ENCODE data around the gene CNTNAP2.
"Not testable (repeated sequence)": the region's sequence is repeated elsewhere in the genome, so short reads cannot be mapped to it uniquely, and the experiment has no call there.

Gene CNTNAP2

GRCh38 chr7:146878901-146879300 is 762.3 kb downstream of the CNTNAP2 start:
- POLR2A ChIA-PET = no interaction called here
- TF ChIP-seq BHLHE40 (IDR thresholded peaks at IDR 0.05; ENCODE audit: borderline replicate concordance) (no peak), FOXK2 (IDR thresholded peaks at IDR 0.05) (no peak), FOXA1 (IDR thresholded peaks at IDR 0.05) (no peak), SP1 (IDR thresholded peaks at IDR 0.05) (no peak), HDGF (IDR thresholded peaks at IDR 0.05; ENCODE audit: borderline replicate concordance) (no peak), L3MBTL2 (conservative IDR thresholded peaks at IDR 0.05) (no peak), PKNOX1 (IDR thresholded peaks at IDR 0.05) (no peak), NFRKB (IDR thresholded peaks at IDR 0.05) (no peak), TARDBP (IDR thresholded peaks at IDR 0.05) (no peak)
- no peak for DNase-seq (ENCODE audit: extremely low spot score)
- CTCF ChIA-PET = no interaction called here

GRCh38 chr7:146885231-146885630 is 768.6 kb downstream of the CNTNAP2 start:
- TF ChIP-seq ZNF384 (IDR thresholded peaks at IDR 0.05) (no peak), SUZ12 (IDR thresholded peaks at IDR 0.05) (no peak), TARDBP (IDR thresholded peaks at IDR 0.05) (no peak), LEF1 (IDR thresholded peaks at IDR 0.05; ENCODE audit: borderline replicate concordance) (no peak), L3MBTL2 (conservative IDR thresholded peaks at IDR 0.05) (no peak), ARNT (IDR thresholded peaks at IDR 0.05) (no peak), CTBP1 (IDR thresholded peaks at IDR 0.05; ENCODE audit: borderline replicate concordance) (no peak), FOXA1 (IDR thresholded peaks at IDR 0.05) (no peak), ELF4 (IDR thresholded peaks at IDR 0.05) (no peak), NFRKB (IDR thresholded peaks at IDR 0.05) (no peak), FOXM1 (IDR thresholded peaks at IDR 0.05; ENCODE audit: borderline replicate concordance) (no peak), SP1 (IDR thresholded peaks at IDR 0.05) (no peak), HDGF (IDR thresholded peaks at IDR 0.05; ENCODE audit: borderline replicate concordance) (no peak)
- ChIA-PET CTCF (interaction anchor here (1.2 kb wide), 1 partner anchor 59 kb away, joined by 3 read pairs; no protein-coding TSS in a partner anchor), POLR2A (no interaction called here)
- DNase-seq (ENCODE audit: extremely low spot score) = no peak

GRCh38 chr7:146889806-146890555 is 773.4 kb downstream of the CNTNAP2 start:
- CTCF ChIA-PET = no interaction called here
- POLR2A ChIA-PET = no interaction called here
- TF ChIP-seq ARNT (IDR thresholded peaks at IDR 0.05) (no peak), LEF1 (IDR thresholded peaks at IDR 0.05; ENCODE audit: borderline replicate concordance) (no peak)
- DNase-seq (ENCODE audit: extremely low spot score) = no peak

- ChIA-PET CTCF (interaction anchor here (0.8 kb wide), 1 partner anchor 363 kb away, joined by 3 read pairs; no protein-coding TSS in a partner anchor), POLR2A (no interaction called here)
- TF ChIP-seq PKNOX1 (IDR thresholded peaks at IDR 0.05) (no peak), L3MBTL2 (conservative IDR thresholded peaks at IDR 0.05) (no peak), NFRKB (IDR thresholded peaks at IDR 0.05) (no peak), SUZ12 (IDR thresholded peaks at IDR 0.05) (no peak), TARDBP (IDR thresholded peaks at IDR 0.05) (no peak), ZNF384 (IDR thresholded peaks at IDR 0.05) (no peak), FOXA1 (IDR thresholded peaks at IDR 0.05) (no peak), LEF1 (IDR thresholded peaks at IDR 0.05; ENCODE audit: borderline replicate concordance) (no peak)
- no peak for DNase-seq (ENCODE audit: extremely low spot score)
Observed at GRCh38 chr7:146892151-146892550, 775.5 kb downstream of the CNTNAP2 start.

GRCh38 chr7:146894927-146895326 is 778.3 kb downstream of the CNTNAP2 start:
- ChIA-PET POLR2A (no interaction called here), CTCF (no interaction called here)
- DNase-seq (ENCODE audit: extremely low spot score) = no peak
- no peak for TF ChIP-seq ELF4 (IDR thresholded peaks at IDR 0.05)
- TF ChIP-seq L3MBTL2 (conservative IDR thresholded peaks at IDR 0.05) = no peak

- TF ChIP-seq SP1 (IDR thresholded peaks at IDR 0.05) = no peak
- TF ChIP-seq TARDBP (IDR thresholded peaks at IDR 0.05) = no peak
- TF ChIP-seq FOXM1 (IDR thresholded peaks at IDR 0.05; ENCODE audit: borderline replicate concordance) = no peak
- TF ChIP-seq LEF1 (IDR thresholded peaks at IDR 0.05; ENCODE audit: borderline replicate concordance) = no peak
- TF ChIP-seq ELF4 (IDR thresholded peaks at IDR 0.05) = no peak
- CTCF ChIA-PET = no interaction called here
- no peak for DNase-seq (ENCODE audit: extremely low spot score)
- POLR2A ChIA-PET = no interaction called here
Observed at GRCh38 chr7:146902266-146902665, 785.7 kb downstream of the CNTNAP2 start.

- TF ChIP-seq FOXK2 (IDR thresholded peaks at IDR 0.05) (no peak), NFRKB (IDR thresholded peaks at IDR 0.05) (no peak), LEF1 (IDR thresholded peaks at IDR 0.05; ENCODE audit: borderline replicate concordance) (no peak), ELF4 (IDR thresholded peaks at IDR 0.05) (no peak), FOXA1 (IDR thresholded peaks at IDR 0.05) (no peak), TARDBP (IDR thresholded peaks at IDR 0.05) (no peak), SP1 (IDR thresholded peaks at IDR 0.05) (no peak), ARNT (IDR thresholded peaks at IDR 0.05) (no peak), L3MBTL2 (conservative IDR thresholded peaks at IDR 0.05) (no peak), BHLHE40 (IDR thresholded peaks at IDR 0.05; ENCODE audit: borderline replicate concordance) (no peak), ZNF384 (IDR thresholded peaks at IDR 0.05) (no peak), PKNOX1 (IDR thresholded peaks at IDR 0.05) (no peak), HDGF (IDR thresholded peaks at IDR 0.05; ENCODE audit: borderline replicate concordance) (no peak)
- POLR2A ChIA-PET = no interaction called here
- CTCF ChIA-PET = no interaction called here
- DNase-seq (ENCODE audit: extremely low spot score) = no peak
Observed at GRCh38 chr7:146902728-146903127, 786.1 kb downstream of the CNTNAP2 start.

GRCh38 chr7:146905746-146906145 is 789.1 kb downstream of the CNTNAP2 start:
- POLR2A ChIA-PET; CTCF ChIA-PET; DNase-seq (ENCODE audit: extremely low spot score): not testable (repeated sequence)
